IPS DF 19.7 (cell line): ENCODE measurements around the gene NECTIN4.
"Not testable (repeated sequence)": the region's sequence is repeated elsewhere in the genome, so short reads cannot be mapped to it uniquely, and the experiment has no call there.

Experiments used
- DNase-seq: peaks from one replicate; pipeline ENCODE4 v3.0.0-alpha.2; 2013; ENCODE audit warnings: low read depth, low spot score

The NECTIN4 gene

DNA sequence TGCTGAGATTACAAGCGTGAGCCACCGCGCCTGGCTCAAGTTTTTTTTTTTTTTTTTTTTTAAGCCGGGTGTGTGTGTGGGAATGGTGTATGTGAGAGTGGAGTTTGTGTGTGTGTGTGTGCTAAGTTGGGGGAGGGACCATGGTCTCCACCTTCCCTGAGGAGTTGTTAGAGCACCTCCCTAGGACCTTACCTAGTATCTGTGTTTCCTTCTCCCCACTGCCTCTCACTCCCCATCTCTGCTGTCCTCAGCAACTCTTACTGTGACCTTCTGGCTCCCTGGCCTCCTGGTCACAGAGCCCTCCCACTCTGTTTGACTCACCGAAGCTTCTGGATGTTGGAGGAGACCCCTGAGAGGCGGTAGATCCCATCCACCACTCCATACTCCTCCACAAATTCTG, 30.1 kb downstream of the NECTIN4 start:
- DNase-seq, result no peak

DNA sequence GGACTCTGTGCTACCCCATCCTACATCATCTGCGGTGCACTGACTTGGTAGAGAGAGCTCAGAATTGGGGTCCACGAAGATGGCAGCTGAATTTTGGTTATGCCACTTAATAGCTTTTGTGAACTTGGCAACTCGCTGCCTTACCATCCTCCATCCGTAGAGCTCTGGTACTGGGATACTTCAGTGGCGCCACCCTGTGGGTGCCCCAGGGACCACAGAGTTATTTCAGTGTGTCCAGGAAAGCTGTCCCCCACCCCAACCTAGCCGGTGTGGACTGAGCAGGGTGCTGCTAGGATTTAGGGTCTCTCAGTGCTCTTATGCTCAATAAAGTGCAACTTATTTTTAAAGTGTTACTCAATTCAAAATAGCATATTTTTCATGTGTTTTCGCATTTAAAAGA, 34.6 kb downstream of the NECTIN4 start:
- DNase-seq, result no peak

DNA sequence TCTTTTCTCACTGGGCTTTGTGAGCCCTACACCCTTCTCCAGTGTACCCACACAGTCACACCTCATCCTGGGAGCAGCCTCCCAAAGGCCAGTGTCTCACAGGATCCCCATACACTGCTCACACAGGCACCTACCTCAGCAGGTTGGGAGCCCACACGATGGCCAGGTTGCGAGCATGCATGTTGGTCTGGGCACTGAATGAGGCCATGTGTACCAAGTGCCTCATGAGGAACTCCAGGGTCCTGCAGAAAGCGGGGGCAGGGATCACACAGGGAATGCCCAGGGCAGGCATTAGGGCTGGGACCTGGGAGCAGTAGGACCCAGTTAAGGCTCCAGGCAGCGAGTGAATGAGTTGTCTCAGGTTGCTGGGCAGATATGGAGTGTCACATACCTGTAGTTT, 35.1 kb downstream of the NECTIN4 start:
- DNase-seq, result no peak

DNA sequence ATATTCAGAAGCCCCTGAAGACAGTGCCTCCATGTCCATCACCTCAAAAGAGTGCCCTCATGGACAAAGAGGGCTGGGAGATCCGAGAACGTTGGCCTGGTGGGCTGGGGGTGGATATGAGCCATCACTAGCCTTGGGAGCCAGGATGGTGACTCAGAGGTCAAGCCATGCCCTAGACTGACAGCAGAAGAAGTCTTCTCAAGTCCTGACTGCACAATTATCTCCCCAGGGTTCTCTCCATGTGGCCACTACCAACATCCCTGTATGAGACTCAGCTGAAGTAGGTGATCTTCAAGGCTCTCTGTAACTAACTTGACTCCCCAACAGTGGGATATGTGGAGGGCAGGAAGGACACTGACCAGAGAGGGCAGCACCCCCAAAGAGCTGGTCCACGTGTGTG, 36.5 kb downstream of the NECTIN4 start:
- no peak for DNase-seq

DNA sequence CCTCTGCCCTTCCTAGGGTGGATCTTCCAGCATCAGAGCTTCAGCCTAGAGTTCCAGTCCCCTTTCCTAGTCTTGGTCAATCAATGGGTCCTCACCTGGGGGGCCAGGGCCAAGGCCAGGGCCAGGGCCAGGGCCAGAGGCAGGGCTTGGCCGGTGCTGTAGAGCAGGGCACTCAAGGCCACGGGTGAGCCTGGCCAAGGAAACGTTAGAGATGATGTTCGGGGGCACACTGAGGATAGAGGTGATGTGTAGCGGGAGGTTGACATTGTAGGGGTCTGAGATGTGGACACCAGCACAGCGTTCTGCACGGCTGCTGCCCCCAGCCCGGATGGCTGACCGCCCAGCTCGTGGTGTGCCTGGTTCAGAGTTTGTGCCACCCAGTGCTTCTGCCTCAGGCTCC, 38.1 kb downstream of the NECTIN4 start:
- no peak for DNase-seq

DNA sequence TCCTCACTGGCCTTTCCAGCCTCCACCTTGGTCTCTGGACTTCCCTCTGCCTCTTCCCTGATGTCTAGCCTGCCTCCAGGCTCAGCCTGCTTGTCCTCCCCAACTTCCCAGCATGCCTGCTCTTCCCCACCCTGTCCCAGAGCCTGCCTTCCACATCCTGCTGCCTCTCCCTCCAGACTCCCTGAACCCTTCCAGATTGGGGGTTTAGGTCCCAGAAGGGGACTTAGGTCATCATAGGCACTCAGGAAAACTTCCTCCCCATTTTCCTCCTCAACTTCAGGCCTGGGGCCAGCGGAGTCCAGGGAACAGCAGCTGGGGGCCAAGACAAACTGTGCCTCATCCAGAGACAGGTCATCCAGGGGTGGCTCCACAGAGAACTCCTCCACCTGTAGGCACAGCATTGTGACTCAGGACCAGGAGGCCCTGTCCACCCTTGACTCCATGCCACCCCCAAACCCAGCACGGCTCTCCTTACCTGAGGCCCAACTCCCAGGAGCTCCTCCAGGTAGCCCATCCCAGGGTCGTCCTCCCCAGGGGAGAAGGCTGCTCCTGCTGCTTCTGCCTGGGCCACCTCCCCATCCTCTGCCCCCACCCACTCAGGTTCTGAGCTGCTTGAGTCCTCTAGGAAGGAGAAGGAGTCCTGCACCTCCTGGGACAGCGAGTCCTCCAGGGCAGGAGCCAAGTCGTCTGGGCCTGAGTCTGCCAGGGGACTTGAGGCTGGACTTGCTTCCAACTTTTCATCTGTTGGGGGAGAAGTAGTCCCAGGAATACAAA, 40.2 kb downstream of the NECTIN4 start:
- DNase-seq, result no peak

DNA sequence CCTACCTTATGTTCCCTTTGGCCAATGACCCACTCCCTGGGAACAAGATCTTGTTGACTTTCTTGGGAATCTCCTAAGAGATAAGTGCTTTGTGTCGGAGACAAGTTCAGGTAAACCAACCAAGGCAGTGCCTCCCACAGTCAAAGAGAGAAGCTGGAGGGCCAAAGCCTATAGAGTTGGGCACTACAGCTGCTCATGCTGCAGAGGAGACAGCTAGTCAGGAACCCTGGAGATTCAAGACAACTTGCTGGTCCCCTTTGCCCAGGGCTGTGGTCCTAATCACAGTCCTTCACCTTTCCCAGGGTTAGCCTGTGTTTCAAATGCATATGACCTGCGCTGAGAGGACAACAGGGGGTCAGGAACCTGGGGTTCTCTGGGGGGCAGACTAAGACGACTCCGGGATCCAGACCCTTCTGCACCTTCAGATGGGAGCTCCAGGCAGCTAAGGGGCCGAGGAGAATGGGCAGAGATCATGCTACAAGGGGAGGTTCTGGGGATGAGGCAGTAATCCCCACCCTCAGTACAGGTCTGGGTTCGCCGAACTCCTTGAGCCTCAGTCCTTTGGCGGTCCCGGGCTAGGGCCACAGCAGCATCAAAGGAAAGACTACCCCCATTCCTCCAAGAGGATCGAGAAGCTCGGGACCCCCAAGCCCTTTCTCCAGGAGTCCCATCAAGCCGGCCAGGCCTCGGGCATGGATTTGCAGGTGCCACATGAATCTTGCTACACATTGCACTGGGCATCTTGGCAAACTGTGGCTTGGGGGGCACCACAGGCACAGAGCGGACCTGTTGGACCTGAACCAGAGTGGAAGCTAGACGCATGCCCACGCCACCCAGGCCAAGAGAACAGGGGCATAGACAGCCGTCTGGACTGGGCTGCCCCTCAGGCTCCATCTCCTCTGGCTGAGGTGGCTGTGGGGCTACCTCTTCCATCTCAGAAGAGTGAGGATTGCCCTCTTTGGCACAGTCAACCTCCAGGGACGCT, 41.6 kb downstream of the NECTIN4 start:
- no peak for DNase-seq

DNA sequence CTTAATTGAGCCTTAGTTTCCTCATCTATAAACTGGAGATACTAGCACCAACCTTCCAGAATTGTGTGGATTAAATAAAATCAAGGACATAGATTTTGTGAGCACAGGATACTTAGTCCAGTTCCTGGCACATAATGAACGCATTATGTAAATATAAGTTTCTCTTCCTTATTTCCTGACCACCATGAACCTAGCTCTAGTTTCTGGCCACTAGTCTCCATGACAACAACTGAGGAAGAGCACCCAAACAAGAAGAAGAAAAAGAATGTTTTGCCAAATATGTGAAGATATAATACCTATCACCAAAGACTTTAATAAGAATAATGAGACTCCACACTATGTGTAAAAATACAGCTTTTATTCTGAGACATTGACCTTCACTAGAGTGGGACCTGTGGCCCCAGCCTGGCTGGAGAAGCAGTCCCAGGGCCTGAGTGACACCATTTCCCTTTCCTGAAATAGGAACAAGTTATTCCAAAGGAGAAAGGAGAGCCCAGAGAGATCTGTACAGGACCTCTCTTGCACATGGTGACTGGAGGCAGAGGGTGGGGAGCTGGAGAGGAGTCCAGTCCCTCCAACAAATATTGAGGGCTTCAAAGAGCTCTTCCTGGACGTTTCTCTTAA, 42.6 kb downstream of the NECTIN4 start:
- no peak for DNase-seq

DNA sequence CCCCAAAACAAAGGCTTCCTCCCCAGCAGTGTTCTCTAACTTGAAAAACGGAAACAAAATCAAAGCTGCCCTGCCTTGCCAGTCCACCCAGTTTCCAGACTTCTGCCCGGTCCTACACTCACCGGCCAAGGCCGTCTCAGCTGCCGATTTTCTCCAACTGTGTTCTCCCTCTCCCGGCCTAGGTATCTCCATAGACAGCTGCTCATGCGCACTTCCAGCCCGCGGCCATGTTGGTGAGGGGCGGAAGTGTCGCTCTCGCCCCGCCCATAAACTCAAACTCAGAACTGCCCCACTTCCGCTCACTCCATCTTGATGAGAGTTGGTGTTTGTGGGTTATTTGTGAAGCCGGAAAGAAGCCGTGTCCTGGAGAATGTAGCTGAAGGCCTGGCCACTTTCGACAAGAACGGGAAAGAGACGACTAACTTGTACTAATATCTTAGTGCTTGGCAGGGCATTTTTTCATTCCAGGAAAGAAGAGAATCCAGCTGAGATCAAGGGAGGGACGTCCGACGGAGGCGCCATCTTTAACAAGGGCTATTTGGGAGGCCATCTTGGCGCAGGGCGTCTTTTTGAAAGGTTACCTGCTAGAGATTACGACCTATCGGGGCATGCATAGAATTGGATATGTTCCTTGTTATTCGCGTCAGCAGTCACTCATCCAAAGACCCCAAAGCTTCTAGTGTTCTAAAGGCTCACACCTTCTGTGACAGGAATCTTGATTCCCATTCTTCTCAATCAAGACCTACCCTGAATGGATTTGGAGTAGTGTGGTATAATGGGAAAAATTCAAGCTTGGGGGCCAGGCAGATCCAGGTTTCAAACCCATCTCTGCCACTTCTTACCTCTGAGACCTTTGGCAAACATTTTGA, 43.4 kb downstream of the NECTIN4 start, which contains the start of gene USF1:
Gene USF1 (minus strand): TSS at position 242 of the 869 bp plus-strand sequence. CDS start 2,702 bp downstream, outside the sequence.
- DNase-seq, result peak; percentile 87

DNA sequence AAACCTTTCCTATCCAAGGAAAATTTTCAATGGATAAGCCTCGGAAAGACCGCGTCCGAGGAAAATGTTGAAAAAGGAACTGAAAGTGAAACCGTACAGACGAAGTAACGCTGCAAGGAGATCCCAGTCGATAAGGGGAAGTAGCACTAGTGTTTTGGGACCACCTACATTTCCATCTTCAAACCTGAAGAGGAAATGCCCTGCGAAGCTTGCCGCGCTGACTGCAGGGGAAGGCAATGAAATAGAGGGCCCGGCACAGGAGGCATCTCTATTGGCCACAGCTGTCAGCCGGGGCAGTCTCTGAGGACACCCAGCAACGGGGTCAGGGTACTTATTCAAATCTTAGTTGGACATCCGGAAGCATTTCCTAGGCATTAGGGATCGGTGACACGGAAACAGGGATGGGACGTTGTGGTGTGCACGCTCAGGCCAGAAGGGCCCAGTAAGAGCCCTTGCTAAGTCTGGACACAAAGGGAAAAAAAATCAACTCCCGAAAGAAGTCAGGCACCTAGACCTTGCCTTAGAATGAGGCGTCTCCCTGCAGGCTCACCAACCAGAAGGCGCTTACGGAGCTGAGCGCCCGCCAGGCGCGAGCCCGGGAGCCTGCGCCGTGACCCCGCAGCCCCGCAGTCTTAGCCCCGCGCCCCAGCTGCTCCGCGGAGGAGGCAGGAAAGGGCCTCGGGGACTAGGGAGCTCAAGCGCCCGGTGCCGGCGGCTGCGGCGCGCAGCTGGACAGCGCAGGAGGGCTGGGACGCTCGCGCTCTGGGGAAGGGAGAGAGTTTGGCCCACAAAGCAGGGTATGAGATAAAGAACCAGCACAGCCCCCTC, 44.2 kb downstream of the NECTIN4 start:
- DNase-seq, result no peak

DNA sequence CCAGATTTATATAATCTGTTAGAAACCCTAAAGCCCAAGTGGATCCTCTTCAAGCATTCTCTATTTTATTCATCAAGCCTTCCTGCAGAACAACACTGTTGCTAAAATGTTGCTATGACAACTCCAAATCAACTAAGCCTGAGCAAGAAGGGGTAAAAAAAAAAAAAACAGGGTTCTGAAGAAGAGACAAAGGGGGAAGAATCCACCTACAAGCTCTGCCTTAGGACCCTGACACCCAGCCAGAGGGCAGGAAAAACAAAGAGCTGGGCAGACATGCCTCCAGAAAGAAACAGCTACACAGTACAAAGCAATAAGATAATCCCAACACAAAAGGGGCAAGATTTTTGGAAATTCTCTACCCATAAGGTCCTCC, 44.8 kb downstream of the NECTIN4 start:
- no peak for DNase-seq

DNA sequence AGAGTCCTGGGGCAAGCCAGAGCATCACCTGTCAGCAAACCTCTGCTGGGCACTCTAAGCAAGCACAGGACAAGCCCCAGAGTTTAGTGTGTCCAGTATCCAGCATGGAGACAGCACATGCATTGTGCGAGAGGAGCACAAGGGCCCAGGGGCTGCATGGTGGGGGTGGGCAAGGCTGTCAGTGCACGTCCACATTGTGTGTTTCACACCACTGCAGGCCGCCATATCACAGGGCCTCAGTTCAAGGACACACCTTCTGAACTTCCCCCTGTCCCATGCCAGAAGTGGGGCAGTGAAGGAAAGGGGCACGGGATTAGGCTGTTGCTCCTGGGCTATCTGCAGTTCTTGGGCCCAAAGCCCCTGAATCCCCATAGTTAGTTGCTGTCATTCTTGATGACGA, 49.8 kb downstream of the NECTIN4 start:
- DNase-seq, result no peak

DNA sequence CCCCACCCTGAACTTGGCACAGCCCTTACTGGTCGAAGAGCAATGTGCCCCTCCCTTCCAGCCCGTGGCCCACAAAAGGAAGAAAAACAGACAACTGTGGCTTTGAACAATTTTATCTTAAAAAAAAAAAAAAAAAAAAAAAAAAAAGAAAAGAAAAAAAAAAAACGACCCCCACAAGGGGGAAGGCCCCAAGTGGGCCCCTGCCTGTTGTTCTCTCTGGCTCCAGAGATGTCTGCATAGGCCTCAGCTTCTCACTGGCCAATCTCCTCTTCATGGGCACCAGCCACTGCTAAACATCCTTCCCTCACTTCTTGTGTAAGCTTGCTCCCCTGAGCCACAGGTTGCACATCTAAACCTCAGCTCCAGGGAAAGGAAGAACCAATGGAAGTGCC, 50.2 kb downstream of the NECTIN4 start:
- no peak for DNase-seq

DNA sequence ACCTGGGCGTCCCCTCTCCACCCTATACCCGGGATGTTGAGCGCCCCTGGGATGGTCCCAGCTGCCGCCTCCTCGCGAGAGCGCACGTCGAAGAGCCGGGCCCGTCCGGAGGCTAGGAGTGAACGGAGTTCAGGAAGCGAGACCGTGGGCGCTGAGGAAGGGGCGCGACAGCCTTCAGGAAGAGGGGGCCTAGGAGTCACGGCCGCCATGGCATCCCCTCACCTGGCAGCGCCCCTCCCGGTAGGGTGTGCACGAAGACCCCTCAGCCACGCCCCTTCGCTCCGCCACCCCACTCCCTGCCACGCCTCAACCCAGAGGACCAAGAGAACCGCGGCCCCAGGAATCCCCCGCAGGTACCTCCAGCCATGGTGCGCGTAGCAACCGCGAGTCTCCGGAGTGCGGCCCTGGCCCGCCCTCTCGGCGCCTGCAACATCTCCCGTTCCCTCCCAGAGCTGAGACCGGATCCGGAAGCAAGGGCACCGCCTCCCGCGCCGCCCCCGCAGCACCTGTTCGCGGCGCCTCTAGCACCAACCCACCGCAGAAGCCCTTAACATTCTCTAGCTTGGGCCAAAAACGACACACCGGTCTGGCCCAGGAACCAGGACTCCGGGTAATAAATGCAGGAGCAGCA, 50.7 kb downstream of the NECTIN4 start, which contains the start of gene TSTD1:
Gene TSTD1 (minus strand): TSS at position 442 of the 631 bp plus-strand sequence. CDS start 75 bp downstream, at position 367.
- no peak for DNase-seq

DNA sequence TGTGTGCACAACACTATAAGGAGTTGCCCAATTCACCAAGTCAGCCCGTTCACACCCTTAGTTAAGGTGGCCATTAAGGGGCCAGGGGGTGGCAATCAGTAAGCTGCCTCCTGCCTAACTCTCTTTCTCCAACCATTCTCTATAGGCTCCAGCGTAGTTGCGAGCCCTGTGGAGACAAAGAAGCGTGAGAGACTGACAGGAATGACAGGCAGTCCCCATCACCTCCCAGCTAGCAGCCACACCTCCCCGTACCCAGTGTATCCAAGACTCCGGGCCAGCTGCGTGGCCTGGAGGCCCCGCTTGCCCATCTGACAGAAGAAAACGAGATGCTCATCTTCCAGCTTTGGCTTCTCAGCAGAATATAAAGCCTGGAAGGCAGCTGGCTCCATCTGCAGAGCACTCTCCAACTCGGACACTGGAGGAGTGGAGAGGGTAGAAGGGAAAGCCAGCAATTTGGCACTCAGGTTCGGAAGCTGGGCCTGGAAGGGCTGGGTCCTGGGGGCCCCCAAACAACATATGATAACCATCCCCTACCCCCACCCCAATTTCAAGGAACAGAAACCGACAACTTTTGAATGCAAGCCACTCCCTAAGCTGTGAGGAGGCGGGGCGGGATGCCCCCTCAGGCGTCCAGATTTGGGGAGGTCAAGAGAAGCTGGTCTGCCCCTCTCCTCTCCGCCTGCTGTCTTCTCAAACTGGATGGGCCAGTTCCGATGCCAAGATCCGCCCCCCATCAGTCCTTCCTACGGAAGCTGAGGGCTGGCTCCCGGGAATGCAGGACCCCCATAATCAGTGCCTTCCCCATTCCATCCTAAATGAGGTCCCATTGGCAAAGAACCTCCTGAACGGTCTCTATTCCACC, 51.5 kb downstream of the NECTIN4 start:
- no peak for DNase-seq

DNA sequence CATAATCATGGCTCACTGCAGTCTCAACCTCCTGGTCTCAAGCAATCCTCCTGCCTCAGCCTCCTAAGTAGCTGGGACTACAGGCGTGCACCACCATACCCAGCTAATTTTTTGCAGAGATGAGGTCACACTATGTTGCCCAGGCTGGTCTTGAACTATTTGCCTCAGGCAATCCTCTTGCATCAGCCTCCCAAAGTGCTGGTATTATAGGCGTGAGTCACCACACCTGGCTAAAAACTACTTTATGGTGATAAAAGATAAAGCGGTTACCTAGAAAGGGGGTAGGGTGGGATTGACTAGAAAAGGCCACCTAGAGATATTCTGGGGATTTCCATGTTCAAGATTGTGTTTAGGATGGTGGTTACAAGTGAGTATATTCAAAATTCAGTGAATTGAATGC, 55.6 kb downstream of the NECTIN4 start:
- no peak for DNase-seq

DNA sequence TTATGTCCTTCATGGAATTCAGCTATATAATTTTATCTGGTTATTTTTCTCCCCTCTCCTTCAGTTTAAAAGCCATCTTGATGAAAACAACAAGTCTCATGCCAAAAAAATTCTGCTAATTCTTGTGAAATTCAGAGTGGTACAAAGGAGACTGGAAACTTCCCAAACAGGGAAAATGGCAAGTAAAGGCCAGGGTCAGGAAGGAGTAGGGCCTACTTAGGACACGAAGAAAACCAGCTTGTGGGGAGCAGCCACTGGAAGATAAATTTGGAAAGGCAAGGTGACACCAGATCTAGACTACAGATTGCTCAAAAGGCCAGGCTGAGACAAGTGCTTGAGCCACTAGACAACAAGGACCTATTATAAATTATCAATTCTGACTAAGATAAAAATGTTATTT, 56.9 kb downstream of the NECTIN4 start:
- DNase-seq, result no peak

DNA sequence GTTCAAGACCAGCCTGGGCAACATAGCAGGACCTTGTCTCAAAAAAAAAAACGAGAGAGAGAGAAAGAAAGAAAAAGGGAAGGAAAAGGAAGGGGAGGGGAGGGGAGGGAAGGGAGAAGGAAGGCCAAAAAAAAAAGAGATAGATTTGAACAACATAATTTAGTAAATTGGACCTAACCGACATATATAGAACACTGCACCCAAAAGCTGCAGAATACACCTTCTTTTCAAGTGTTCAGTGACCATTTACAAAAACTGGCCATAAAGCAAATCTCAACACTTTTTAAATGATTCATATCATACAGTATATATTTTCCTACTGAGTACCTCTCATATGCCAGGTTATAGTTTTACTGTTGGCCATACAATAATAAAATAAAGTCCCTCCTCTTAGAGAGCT, 57.5 kb downstream of the NECTIN4 start:
- DNase-seq, result no peak

DNA sequence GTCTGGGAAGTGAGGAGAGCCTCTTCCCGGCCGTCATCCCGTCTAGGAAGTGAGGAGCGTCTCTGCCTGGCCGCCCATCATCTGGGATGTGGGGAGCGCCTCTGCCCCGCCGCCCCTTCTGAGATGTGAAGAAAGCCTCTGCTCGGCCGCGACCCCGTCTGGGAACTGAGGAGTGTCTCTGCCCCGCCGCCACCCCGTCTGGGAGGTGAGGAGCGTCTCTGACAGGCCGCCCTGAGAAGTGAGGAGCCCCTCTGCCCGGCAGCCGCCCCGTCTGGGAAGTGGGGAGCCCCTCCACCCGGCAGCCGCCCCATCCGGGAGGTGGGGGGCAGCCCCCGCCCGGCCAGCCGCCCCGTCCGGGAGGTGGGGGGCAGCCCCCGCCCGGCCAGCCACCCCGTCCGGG, 59.9 kb downstream of the NECTIN4 start:
- not testable (repeated sequence) for DNase-seq
